ENCODE measurements around the gene ASTL. TPM values are rescaled to one million over a fixed set of nuclear protein-coding genes. Genes with fewer than 3 reads are reported as not detected.

The ASTL gene
- total RNA-seq, 1 donor from 2014 or later = not detected

GRCh38 chr2:96145848-96146152 lies 7.5 kb upstream of the ASTL start:
- peaks cover 9% of the 10 kb centered on the region for H3K27me3 ChIP-seq (ENCODE audit: control insufficient read depth, insufficient read depth, low read length)
- no peak for TF ChIP-seq CTCF (IDR thresholded peaks at IDR 0.05; ENCODE audit: insufficient read depth, low read length, poor library complexity, severe bottlenecking)
- no peaks in the 10 kb centered on the region for H3K36me3 ChIP-seq (ENCODE audit: control insufficient read depth, insufficient read depth, low read length)
- no peak for DNase-seq (ENCODE audit: low read depth)
- no peak overlapping the region for H3K4me3 ChIP-seq (ENCODE audit: low read depth, low read length)

- no peaks in the 10 kb centered on the region for H3K36me3 ChIP-seq (ENCODE audit: control insufficient read depth, insufficient read depth, low read length)
- DNase-seq (ENCODE audit: low read depth) = no peak
- H3K4me3 ChIP-seq (ENCODE audit: low read depth, low read length) = peak within 1 kb of the TSS; percentile 35
- no peak for TF ChIP-seq CTCF (IDR thresholded peaks at IDR 0.05; ENCODE audit: insufficient read depth, low read length, poor library complexity, severe bottlenecking)
- H3K27me3 ChIP-seq (ENCODE audit: control insufficient read depth, insufficient read depth, low read length) = peaks cover 9% of the 10 kb centered on the region
Measured at GRCh38 chr2:96145036-96145847, 6.9 kb upstream of the ASTL start, which contains the start of gene DUSP2. Gene DUSP2, minus strand, starts transcription at chr2:96145440. Its CDS starts 86 bp downstream, at chr2:96145354.

GRCh38 chr2:96144481-96145035 lies 6.3 kb upstream of the ASTL start:
- Histone ChIP-seq H3K27me3 (ENCODE audit: control insufficient read depth, insufficient read depth, low read length) (peaks cover 9% of the 10 kb centered on the region), H3K4me3 (ENCODE audit: low read depth, low read length) (peak overlapping the region; percentile 35), H3K36me3 (ENCODE audit: control insufficient read depth, insufficient read depth, low read length) (no peaks in the 10 kb centered on the region)
- no peak for TF ChIP-seq CTCF (IDR thresholded peaks at IDR 0.05; ENCODE audit: insufficient read depth, low read length, poor library complexity, severe bottlenecking)
- DNase-seq (ENCODE audit: low read depth) = no peak

GRCh38 chr2:96143848-96144480 lies 5.7 kb upstream of the ASTL start:
- peak; percentile 26 for TF ChIP-seq CTCF (IDR thresholded peaks at IDR 0.05; ENCODE audit: insufficient read depth, low read length, poor library complexity, severe bottlenecking)
- H3K4me3 ChIP-seq (ENCODE audit: low read depth, low read length) = no peak overlapping the region
- H3K27me3 ChIP-seq (ENCODE audit: control insufficient read depth, insufficient read depth, low read length) = peaks cover 9% of the 10 kb centered on the region
- H3K36me3 ChIP-seq (ENCODE audit: control insufficient read depth, insufficient read depth, low read length) = no peaks in the 10 kb centered on the region
- no peak for DNase-seq (ENCODE audit: low read depth)

- Histone ChIP-seq H3K4me3 (ENCODE audit: low read depth, low read length) (no peak overlapping the region), H3K27me3 (ENCODE audit: control insufficient read depth, insufficient read depth, low read length) (peaks cover 6% of the 10 kb centered on the region), H3K36me3 (ENCODE audit: control insufficient read depth, insufficient read depth, low read length) (no peaks in the 10 kb centered on the region)
- no peak for TF ChIP-seq CTCF (IDR thresholded peaks at IDR 0.05; ENCODE audit: insufficient read depth, low read length, poor library complexity, severe bottlenecking)
- no peak for DNase-seq (ENCODE audit: low read depth)
Measured at GRCh38 chr2:96143231-96143847, 5.0 kb upstream of the ASTL start.

Measured in kidney epithelial cell (primary cell).